Fibroblast of lung (primary cell): ENCODE data around the gene TMC1.

ENCODE experiments used
- EZH2 ChIP-seq: IDR thresholded peaks from 2 replicates; pipeline ENCODE4 v1.5.1; 2012; ENCODE audit warnings: low read length, control low read depth, mild to moderate bottlenecking; ENCODE audit errors: missing control alignments
- TF ChIP-seq, protein P1 (sequence below), 2 donors: IDR thresholded peaks in 1 of 2; conservative IDR thresholded peaks in 1 of 2; 1 replicate in 1 of 2; 2 replicates in 1 of 2; pipeline ENCODE4 v1.5.1; 2011 to 2012; ENCODE audit warnings: low read length in 2 of 2, control low read depth in 1 of 2, inconsistent platforms in 1 of 2, low read depth in 1 of 2, mild to moderate bottlenecking in 1 of 2

DNA sequence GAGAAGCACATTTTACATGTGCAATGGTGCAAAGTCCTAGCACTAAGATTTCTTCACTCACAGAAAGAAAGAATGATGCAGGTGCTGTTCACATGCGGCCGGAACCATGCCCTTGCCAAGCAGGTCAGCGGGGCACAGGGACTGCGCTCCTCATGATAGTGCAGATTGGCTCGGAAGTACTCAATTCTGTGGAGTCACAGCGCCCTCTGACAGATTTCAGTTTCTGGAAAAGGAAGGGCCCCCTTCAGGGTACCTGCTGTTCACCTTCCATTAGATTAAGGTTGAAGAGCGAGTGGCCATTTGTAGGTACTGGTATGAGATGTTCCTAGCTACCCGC is 75.7 kb downstream of the TMC1 start:
- TF ChIP-seq, protein P1, sequence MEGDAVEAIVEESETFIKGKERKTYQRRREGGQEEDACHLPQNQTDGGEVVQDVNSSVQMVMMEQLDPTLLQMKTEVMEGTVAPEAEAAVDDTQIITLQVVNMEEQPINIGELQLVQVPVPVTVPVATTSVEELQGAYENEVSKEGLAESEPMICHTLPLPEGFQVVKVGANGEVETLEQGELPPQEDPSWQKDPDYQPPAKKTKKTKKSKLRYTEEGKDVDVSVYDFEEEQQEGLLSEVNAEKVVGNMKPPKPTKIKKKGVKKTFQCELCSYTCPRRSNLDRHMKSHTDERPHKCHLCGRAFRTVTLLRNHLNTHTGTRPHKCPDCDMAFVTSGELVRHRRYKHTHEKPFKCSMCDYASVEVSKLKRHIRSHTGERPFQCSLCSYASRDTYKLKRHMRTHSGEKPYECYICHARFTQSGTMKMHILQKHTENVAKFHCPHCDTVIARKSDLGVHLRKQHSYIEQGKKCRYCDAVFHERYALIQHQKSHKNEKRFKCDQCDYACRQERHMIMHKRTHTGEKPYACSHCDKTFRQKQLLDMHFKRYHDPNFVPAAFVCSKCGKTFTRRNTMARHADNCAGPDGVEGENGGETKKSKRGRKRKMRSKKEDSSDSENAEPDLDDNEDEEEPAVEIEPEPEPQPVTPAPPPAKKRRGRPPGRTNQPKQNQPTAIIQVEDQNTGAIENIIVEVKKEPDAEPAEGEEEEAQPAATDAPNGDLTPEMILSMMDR (conservative IDR thresholded peaks at IDR 0.05 in 1 of 2, IDR thresholded peaks at IDR 0.05 in 1 of 2; ENCODE audit: low read depth in 1 of 2, low read length in 2 of 2): no peak
- TF ChIP-seq EZH2: no peak
